PC-3 (cell line): Measurements from ENCODE around the gene USP34.

Experiments used
- CTCF ChIP-seq: fragments of 300-600 bp; sonication (generic); conservative IDR thresholded peaks from 2 replicates; pipeline ENCODE4 v1.5.1; 2017; ENCODE audit warnings: antibody characterized with exemption, low read depth, mild to moderate bottlenecking, low read length
- EZH2 ChIP-seq: fragments of 300-600 bp; sonication (generic); IDR thresholded peaks from one replicate; pipeline ENCODE4 v1.6.1; 2017; ENCODE audit warnings: antibody characterized with exemption, mild to moderate bottlenecking, low read length; ENCODE audit not compliant: unreplicated experiment
- EZH2phosphoT487 ChIP-seq: fragments of 300-600 bp; sonication (generic); IDR thresholded peaks from 2 replicates; pipeline ENCODE4 v1.6.1; 2018; ENCODE audit warnings: mild to moderate bottlenecking, antibody characterized with exemption, low read length, borderline replicate concordance

- no peak for TF ChIP-seq CTCF
- no peak for TF ChIP-seq EZH2
- TF ChIP-seq EZH2phosphoT487, result no peak
Observed at GRCh38 chr2:61162721-61163120, 308.2 kb downstream of the USP34 start.
